ENCODE data around the gene CHRNA7. TPM values are rescaled to one million over a fixed set of nuclear protein-coding genes. Genes with fewer than 3 reads are reported as not detected.

CHRNA7 gene
- total and polyA plus RNA-seq, 2 of the 8 experiments (the other 6 are each of a cell fraction or from before 2014, with no cell fraction given), result 7.5 to 11.0 TPM

GRCh38 chr15:32148833-32149555 lies 118.7 kb downstream of the CHRNA7 start:
- Histone ChIP-seq H3K18ac (ENCODE audit: extremely low read depth, low read length) (no peak overlapping the region), H3K23me2 (ENCODE audit: low read depth, low read length) (no peaks in the 10 kb centered on the region), H3K27me3 (replicated peaks in 1 of 4; ENCODE audit: control insufficient read depth in 3 of 4, extremely low read depth in 1 of 4, insufficient read depth in 3 of 4, low read length in 3 of 4) (no peaks in the 10 kb centered on the region), H2BK120ac (replicated peaks; ENCODE audit: low read depth, low read length) (no peak overlapping the region), H3K14ac (ENCODE audit: insufficient read length) (no peak overlapping the region), H3K56ac (replicated peaks; ENCODE audit: insufficient read length, low read depth, low read length) (no peak overlapping the region), H3K4ac (replicated peaks; ENCODE audit: insufficient read length, low read depth, low read length) (no peak overlapping the region), H4K8ac (ENCODE audit: extremely low read depth, insufficient read depth, low read length) (no peak overlapping the region; the same call in 1 of the 2 replicates), H3K36me3 (ENCODE audit: control insufficient read depth in 2 of 4, insufficient read depth in 4 of 4, low read length in 3 of 4) (no peaks in the 10 kb centered on the region), H2AFZ (ENCODE audit: low read length) (no peak overlapping the region), H3K4me1 (replicated peaks in 1 of 4; ENCODE audit: control insufficient read depth in 3 of 4, insufficient read depth in 4 of 4, low read length in 3 of 4) (peaks cover 0 to 6% (median 0%) of the 10 kb centered on the region in 4 experiments; a peak in 1 of 7 replicates), H3K27ac (ENCODE audit: low read depth, low read length) (no peak overlapping the region), H4K20me1 (replicated peaks in 1 of 2; ENCODE audit: control insufficient read depth in 1 of 2, insufficient read depth in 2 of 2, low read length in 2 of 2) (no peaks in the 10 kb centered on the region), H3K4me2 (ENCODE audit: insufficient read depth in 1 of 2, low read depth in 2 of 2, low read length in 2 of 2) (no peak overlapping the region), H2BK5ac (ENCODE audit: low read depth, low read length) (no peak overlapping the region), H3K9me3 (ENCODE audit: insufficient read depth in 2 of 2, low read depth in 1 of 2, low read length in 1 of 2) (no peaks in the 10 kb centered on the region), H3K79me1 (ENCODE audit: low read depth, low read length) (no peaks in the 10 kb centered on the region), H2BK20ac (ENCODE audit: low read length) (no peak overlapping the region), H3K9ac (replicated peaks in 1 of 4; ENCODE audit: extremely low read depth in 1 of 4, low read depth in 3 of 4, low read length in 3 of 4) (no peak overlapping the region), H3K79me2 (ENCODE audit: control insufficient read depth in 1 of 2, insufficient read depth in 2 of 2, low read length in 2 of 2) (no peaks in the 10 kb centered on the region), H4K5ac (ENCODE audit: insufficient read length, low read depth, low read length) (no peak overlapping the region), H3K23ac (ENCODE audit: insufficient read length) (no peak overlapping the region), H4K91ac (replicated peaks; ENCODE audit: insufficient read length, low read length) (no peak overlapping the region), H2AK5ac (ENCODE audit: low read depth, low read length) (no peak overlapping the region), H2BK15ac (ENCODE audit: low read length) (no peak overlapping the region), H2BK12ac (ENCODE audit: low read depth, low read length) (no peak overlapping the region), H3K4me3 (ENCODE audit: extremely low read depth in 1 of 4, insufficient read depth in 2 of 4, low read depth in 3 of 4, low read length in 4 of 4) (no peak overlapping the region)
- 86% methylated on average over 15 of the region's 15 CpGs; no CpG with 5 or more reads in 1 of the 2 experiments for WGBS, 2 experiments (ENCODE audit: extremely low coverage in 1 of 2, insufficient coverage in 1 of 2, insufficient read length in 1 of 2, insufficient replicate concordance in 2 of 2, low coverage in 1 of 2, low lambda C conversion rate in 2 of 2, missing lambda C conversion rate in 1 of 2)
- ChIA-PET CTCF (ENCODE audit: partially characterized antibody) (interaction anchor here (0.6 to 1.3 kb wide), 4 partner anchors 16 to 1815 kb away, joined by 3 to 4 read pairs (median 3); no protein-coding TSS in a partner anchor), POLR2A (ENCODE audit: partially characterized antibody) (interaction anchor here (0.6 kb wide), 1 partner anchor 85 kb away, joined by 3 read pairs; no protein-coding TSS in a partner anchor)
- no peak for TF ChIP-seq CHD2 (IDR thresholded peaks at IDR 0.05; ENCODE audit: low read length)
- DNase-seq (ENCODE audit: low read depth in 1 of 2, low spot score in 2 of 2) (no peak), FAIRE-seq (no peak)

All from H1 (cell line).